Germinal center (tissue), 1 donor: Measurements from ENCODE around the gene TMEM219.
"Not testable (repeated sequence)": the region's sequence is repeated elsewhere in the genome, so short reads cannot be mapped to it uniquely, and the experiment has no call there.

Experiments used
- DNase-seq: peaks from one replicate; pipeline ENCODE4 v3.0.0; 2012; ENCODE audit warnings: mixed read lengths, low spot score

Gene TMEM219

DNA sequence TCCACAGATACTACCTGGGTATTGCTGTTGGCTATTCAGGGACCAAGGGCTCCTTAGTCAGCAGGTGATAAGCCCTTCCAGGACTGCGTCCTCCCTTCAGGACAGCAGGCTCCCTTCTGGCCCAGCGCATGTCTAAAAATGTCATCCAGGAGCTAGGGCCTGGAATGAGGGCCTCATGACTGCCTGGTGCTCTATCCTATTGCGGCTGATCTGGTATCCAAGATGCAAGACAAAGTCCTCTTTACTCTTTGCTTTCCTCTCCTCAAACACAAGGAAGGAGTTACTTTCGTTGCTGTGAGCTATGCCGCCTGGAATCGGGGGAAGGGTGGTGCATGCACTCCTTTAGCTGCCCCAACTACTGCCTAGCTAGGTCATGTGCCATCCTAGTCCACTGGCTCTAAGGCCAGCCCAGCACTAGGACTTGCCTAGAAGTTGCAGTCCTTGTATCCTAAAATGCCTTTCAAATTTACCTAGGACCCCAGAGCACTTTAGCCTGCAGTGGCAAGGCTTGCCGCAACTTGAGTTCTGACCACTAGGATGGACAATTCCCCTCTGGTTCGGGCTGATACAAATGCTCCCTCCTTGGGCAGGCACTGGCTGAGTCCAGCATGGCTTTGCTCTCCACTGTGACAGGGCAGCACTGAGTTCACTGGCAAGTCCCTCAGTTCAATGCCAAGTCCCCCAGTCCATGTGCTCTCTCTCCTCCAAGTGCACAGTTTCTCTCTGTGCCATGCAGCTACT is 10.1 kb upstream of the TMEM219 start:
- no peak for DNase-seq

GRCh38 chr16:29958756-29959155 is 3.1 kb upstream of the TMEM219 start:
- DNase-seq, result no peak

DNA sequence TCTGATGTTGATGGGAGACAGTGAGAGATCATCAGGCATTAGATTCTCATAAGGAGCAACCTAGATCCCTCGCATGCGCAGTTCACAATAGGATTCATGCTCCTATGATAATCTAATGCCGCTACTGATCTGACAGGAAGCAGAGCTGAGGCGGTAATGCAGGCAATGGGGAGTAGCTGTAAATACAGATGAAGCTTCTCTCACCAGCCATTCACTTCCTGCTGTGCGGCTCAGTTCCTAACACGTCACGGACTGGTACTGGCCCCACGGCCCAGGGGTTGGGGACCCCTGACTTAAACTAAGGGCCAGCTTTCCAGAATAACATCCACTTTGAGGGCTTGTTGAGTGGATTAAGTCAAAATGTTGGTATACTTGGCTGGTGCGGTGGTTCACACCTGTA is 2.6 kb upstream of the TMEM219 start:
- DNase-seq, result no peak

DNA sequence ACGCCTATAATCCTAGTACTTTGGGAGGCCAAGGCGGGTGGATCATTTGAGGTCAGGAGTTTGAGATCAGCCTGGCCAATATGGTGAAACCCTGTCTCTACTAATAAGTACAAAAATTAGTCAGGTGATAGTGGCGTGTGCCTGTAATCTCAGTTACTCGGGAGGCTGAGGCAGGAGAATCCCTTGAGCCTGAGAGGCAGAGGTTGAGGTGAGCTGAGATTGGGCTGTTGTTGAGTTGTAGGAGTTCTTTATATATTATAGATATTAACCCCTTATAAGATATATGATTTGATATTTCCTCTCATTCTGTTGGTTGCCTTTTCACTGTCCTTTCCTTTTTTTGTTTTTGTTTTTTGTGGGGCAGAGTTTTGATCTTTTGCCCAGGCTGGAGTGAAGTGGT is 2.1 kb upstream of the TMEM219 start:
- not testable (repeated sequence) for DNase-seq

DNA sequence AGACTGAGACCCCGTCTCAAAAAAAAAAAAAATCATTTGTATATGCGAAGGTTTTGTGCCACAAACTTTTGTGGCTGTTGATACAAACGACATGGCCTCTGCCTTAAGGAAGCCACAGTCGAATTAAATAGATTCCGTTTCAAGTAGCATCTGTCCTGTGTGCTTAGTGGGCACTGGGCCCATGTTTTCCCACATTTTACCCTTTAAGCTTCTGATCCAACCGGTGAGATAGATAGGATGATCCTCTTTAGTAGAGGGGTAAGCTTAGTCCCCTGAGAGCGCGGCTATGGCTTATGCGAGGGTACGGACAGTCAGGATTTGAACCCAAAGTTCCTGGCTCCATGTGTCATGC is 776 bp upstream of the TMEM219 start:
- DNase-seq, result no peak

DNA sequence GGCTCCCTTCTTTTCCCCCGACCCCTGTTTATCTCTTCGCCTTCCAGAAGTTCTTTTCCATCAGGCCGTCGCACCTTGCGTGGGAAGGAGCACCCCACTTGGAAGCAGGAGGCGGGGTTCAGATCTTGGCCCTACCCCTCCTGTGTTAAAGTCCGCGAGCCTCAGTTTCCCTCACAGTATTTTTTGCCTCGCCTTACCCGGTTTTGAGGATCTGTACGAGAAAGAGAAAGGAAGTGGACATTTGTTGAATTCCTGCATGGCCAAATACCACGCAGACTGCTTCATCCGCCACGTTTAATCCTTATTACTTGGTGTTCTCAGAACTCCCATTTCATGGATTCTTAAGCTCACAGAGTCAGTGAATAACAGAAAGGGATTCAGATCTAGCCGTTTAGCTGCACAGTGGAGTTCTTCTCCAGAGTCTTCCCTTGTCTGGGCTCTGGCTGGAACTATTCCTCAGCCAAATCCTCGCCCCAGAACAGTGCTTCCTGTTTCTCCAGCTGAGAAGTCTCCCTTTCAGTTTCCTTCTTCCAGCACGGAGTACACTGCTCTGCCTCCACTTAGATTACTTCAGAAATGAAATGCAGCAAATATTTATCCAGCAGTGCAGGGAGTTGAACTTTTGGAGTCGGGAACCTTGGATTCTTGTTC is 590 bp downstream of the TMEM219 start:
- DNase-seq, result peak; percentile 52

- no peak for DNase-seq
Measured at GRCh38 chr16:29963021-29963743, 1.3 kb downstream of the TMEM219 start.

DNA sequence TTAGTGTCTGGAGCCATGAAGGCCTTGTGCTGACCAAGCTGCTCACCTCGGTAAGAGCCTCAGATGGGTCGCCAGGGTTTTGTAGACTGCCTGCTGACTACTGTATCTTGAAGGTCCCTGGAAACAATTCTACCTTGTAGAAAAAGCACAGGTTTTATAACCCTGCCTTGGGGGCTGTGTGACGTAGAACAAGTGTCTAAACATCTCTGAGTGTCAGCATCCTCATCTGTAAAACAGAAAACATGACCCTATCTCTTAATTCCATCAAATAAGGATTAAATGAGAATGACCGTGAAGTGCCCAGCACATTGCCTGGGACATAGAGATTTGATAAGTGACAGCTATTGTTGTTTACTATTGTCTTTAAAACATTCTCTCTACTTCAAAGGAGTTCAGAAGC is 6.3 kb downstream of the TMEM219 start:
- DNase-seq, result no peak

DNA sequence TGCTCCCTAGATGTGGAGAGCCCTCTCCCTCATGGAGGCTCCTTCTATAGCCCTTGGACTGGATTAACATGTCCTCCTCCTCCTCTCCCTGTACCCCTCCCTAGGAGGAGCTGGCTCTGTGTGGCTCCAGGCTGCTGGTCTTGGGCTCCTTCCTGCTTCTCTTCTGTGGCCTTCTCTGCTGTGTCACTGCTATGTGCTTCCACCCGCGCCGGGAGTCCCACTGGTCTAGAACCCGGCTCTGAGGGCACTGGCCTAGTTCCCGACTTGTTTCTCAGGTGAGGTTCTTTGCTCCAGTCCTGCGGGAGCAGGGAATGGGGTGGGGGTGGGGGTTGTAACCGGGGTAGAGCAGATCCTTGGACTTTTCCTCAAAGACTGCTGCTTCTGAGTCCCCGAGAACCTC is 9.4 kb downstream of the TMEM219 start:
- DNase-seq, result no peak

DNA sequence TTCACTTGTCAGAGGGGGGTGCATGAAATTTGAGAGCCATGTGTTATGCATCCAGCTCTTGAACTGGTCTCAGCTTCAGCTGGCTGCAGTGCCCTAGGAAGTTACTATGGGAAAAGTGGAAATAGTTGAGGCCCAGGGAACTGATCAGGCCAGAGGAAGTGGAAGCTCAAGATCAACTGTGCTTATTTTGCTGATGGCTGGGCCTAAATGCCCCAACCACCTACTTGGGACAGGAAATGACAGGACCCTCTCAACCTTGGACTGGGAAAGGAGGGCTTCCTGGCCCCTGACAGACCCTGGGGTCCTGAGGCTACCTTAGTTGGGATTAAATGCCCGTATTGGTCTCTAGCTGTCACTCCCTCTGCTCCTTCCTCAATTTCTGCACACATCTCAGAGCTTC is 10.6 kb downstream of the TMEM219 start:
- DNase-seq, result no peak

GRCh38 chr16:29972992-29973383 is 11.1 kb downstream of the TMEM219 start:
- no peak for DNase-seq

DNA sequence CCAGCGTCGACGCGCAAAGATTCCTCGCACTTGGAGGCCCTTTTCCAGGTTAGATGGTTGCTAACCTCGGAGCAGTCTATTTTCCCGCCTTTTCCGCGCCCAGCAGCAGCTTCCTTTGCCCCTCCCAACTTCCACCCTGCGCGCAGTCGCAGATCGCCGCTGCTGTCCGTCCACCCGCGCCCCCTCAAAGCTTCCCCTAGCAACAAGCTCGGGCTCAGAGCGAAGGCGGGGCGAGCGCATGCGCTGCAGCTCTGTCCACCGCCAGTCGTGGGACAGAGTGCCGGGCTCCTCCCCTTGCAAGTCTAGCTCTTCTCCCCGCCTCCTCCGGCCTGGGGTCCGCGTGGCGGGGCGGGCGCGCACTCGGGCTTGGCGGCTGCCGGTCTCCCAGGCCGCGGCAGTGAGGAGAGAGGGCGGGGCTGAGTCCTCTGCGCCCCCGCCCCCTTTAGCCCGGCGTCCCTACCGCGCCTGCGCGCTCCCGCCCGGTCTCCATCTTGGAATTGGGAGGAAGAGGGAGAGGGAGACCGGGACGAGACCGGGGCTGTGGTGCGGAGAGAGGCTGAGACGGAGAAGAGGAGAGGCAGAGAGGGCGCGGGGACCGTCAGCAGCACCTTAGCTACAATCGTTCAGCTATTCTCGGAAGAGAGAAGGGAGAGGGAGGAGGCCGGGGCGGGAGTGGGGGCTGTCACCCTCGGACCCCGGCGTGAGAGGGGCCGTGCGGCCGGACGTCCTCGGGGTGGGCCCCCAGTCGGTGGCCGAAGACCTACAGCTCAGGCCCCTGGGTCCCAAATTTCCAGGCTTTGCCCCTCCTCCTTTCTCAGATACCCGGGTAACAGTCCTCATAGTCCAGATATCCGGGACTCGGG is 11.7 kb downstream of the TMEM219 start, which contains the start of gene TAOK2:
Gene TAOK2 (plus strand): TSS at position 485 of the 863 bp plus-strand sequence. CDS start 3,905 bp downstream, outside the sequence.
- DNase-seq, result peak; percentile 100

DNA sequence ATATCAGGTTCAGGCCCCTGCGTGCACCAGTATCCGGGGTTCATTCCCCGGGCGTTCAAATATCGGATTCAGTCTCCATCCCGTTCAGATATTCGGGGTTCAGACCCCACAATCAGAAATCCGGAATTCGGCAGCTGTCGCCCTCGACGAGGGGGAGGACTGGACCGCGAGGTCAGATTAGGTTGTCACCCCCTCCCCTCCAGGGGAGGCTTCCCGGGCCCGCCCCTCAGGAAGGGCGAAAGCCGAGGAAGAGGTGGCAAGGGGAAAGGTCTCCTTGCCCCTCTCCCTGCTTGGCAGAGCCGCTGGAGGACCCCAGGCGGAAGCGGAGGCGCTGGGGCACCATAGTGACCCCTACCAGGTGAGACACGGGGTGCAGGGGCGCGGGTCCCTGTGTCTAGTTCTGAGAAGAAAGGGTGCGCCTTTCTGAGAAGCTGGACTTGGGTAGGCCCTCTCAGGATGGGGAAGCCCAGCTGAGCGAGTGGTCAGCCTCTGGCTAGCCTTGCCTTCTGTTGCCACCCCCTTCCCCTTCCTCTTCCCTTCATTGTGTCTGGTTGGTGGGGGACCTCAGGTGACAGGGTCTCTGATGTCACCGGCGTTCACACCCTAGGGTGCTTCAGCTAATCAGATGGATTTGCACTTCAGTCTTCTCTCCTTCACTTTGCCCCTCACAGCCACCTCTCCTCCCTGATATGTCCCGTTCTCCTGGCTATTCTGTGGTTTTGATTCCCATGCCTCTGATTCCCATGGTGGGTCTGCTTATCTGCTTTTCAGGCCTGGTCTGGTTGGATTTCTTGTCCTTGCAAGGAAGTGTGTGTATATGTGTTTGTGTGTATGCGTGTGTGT is 12.6 kb downstream of the TMEM219 start:
- peak; percentile 18 for DNase-seq

DNA sequence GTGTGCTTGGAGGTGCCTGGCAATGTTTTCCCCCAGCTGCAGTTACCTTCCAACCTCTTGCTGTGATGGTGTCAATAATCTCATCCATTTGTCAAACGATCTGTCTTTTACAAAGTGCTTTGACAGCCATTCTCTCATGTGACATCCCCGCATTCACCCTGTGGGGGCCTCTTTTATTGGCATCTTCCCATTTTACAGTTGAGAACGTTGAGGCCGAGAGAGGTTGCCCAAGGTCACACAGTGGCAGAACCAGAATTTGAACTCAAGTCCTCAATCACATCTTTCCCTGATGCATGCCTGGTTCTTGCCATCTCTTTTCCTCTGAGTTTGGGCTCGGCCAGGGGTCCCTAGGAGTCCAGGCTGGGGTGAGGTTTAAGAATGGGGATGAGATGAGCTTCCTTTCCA is 13.3 kb downstream of the TMEM219 start:
- no peak for DNase-seq

GRCh38 chr16:29975811-29976511 is 14.1 kb downstream of the TMEM219 start:
- DNase-seq, result no peak

- DNase-seq, result no peak
Measured at GRCh38 chr16:29977063-29977825, 15.4 kb downstream of the TMEM219 start.

DNA sequence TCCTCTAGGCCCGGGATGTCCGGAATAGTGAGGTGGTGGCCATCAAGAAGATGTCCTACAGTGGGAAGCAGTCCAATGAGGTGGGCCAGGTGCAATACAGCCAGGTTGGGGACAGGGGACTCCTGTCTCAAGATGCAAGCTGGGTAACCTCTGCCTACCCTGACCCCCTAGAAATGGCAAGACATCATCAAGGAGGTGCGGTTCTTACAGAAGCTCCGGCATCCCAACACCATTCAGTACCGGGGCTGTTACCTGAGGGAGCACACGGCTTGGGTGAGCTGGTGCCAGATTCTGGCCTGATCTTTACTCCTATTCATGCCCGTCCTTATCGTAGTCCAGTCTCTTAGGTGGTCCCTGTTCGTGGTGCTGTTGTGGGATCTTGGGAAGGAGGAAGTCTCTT is 16.2 kb downstream of the TMEM219 start:
- no peak for DNase-seq

- DNase-seq, result no peak
Measured at GRCh38 chr16:29978564-29979270, 16.8 kb downstream of the TMEM219 start.
